Prostate gland (tissue), 2 donors: ENCODE results near the gene KCNG2. TPM values are rescaled to one million over a fixed set of nuclear protein-coding genes. Genes with fewer than 3 reads are reported as not detected.

Experiments
- DNase-seq: peaks from one replicate; pipeline ENCODE4 v3.0.0-alpha.2; 2019; ENCODE audit warnings: low spot score
- H3K27ac ChIP-seq, 2 donors: fragments of 200-600 bp; sonication (generic); 2 replicates each; pipeline ENCODE4 v1.5.1; 2017 to 2019
- H3K27me3 ChIP-seq: fragments of 200-600 bp; sonication (generic); replicated peaks from 2 replicates; pipeline ENCODE4 v1.5.1; 2019; ENCODE audit not compliant: insufficient read depth
- H3K36me3 ChIP-seq, 2 donors: fragments of 200-600 bp; sonication (generic); 1 replicate in 1 of 2; 2 replicates in 1 of 2; pipeline versions ENCODE4 v1.5.1 to v1.8.1; 2017 to 2019
- H3K4me1 ChIP-seq: fragments of 200-600 bp; sonication (generic); replicated peaks from 2 replicates; pipeline ENCODE4 v1.5.1; 2019
- H3K4me3 ChIP-seq, 2 donors: fragments of 200-600 bp; sonication (generic); 2 replicates each; pipeline ENCODE4 v1.5.1; 2017 to 2019
- H3K9me3 ChIP-seq: fragments of 200-600 bp; sonication (generic); 2 replicates; pipeline ENCODE4 v1.5.1; 2017
- CTCF ChIP-seq, 4 experiments: fragments of 200-600 bp in 2 of 4; fragments of 450-650 bp in 2 of 4; sonication (generic) in 2 of 4; IDR thresholded peaks; 1 replicate in 3 of 4; 2 replicates in 1 of 4; pipeline ENCODE4 v1.5.1; 2016 to 2019; ENCODE audit warnings: antibody characterized with exemption in 4 of 4, mild to moderate bottlenecking in 2 of 4, moderate library complexity in 2 of 4
- POLR2A ChIP-seq: fragments of 450-650 bp; IDR thresholded peaks from one replicate; pipeline ENCODE4 v1.6.1; 2016; ENCODE audit warnings: antibody characterized with exemption, mild to moderate bottlenecking
- POLR2AphosphoS5 ChIP-seq: sonication (generic); formaldehyde crosslinking; IDR thresholded peaks from one replicate; pipeline ENCODE4 v1.6.1; 2017; ENCODE audit warnings: antibody characterized with exemption
- WGBS: methylation state at CpG from one replicate; pipeline ENCODE4 v1.1.5; 2018; 5-methylcytosine and 5-hydroxymethylcytosine counted together
- intact Hi-C: fragments of 100-400 bp; cut with DNase I; formaldehyde crosslinking; loops from one replicate; pipeline ENCODE4 v1.14.2; 2022
- total RNA-seq, 2 donors: library from RNA; depleted of rRNA; stranded (reverse); fragments of >200 nt; gene quantifications; one replicate each; pipeline ENCODE4 v1.1.0, GENCODE V29; 2016

KCNG2 gene
- total RNA-seq, 2 donors from 2014 or later: 3.7 TPM; not detected in 1

DNA sequence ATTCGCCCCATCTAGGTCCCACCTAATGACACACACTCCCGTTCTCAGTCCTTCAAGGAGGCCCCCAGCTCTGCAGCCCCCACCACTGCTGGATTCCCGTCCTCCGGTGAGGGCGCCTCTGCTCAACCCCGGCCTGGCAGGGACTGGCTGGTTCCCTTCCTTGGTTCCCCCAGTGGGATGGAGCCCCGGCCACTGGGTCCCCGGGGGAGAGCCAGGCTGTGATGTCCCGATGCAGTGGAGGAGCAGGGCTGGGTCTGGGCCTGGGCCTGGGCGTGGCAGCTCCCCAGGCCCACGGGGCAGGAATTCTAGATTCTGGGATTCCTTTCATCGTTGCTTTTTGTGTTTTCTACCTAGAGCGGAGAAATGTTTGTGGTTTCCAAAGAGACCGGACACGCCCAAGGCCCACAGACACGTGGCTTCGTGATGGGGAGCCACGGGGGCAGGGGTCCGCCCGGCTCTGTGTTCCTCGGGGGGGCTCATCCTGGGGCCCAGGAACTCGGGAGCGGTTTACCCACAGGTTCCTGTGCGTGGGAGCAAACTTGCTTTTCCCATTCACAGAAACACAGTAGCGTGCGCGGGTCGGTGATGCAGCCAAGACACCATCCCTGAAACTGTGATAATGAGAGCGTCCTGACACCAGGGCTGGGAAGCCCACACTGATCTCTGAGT, 86.7 kb downstream of the KCNG2 start:
- H3K36me3 ChIP-seq: no peaks in the 10 kb centered on the region
- H3K4me3 ChIP-seq: no peak overlapping the region
- H3K27me3 ChIP-seq: no peaks in the 10 kb centered on the region
- no peaks in the 10 kb centered on the region for H3K4me1 ChIP-seq
- WGBS: 77% methylated on average over 29 of the region's 29 CpGs
- intact Hi-C loops: no loop called here
- no peak for DNase-seq
- TF ChIP-seq POLR2A (no peak), POLR2AphosphoS5 (no peak), CTCF (IDR thresholded peaks at IDR 0.05) (no peak)
- no peaks in the 10 kb centered on the region for H3K9me3 ChIP-seq
- H3K27ac ChIP-seq: no peak overlapping the region

GRCh38 chr18:79884963-79885728, 87.4 kb downstream of the KCNG2 start:
- Histone ChIP-seq H3K9me3 (no peaks in the 10 kb centered on the region), H3K27me3 (no peaks in the 10 kb centered on the region), H3K36me3 (no peaks in the 10 kb centered on the region), H3K4me1 (no peaks in the 10 kb centered on the region), H3K27ac (no peak overlapping the region), H3K4me3 (no peak overlapping the region)
- no peak for TF ChIP-seq CTCF (IDR thresholded peaks at IDR 0.05)
- no peak for TF ChIP-seq POLR2AphosphoS5
- no peak for TF ChIP-seq POLR2A
- no peak for DNase-seq
- intact Hi-C loops: no loop called here
- WGBS: 72% methylated on average over 25 of the region's 25 CpGs

DNA sequence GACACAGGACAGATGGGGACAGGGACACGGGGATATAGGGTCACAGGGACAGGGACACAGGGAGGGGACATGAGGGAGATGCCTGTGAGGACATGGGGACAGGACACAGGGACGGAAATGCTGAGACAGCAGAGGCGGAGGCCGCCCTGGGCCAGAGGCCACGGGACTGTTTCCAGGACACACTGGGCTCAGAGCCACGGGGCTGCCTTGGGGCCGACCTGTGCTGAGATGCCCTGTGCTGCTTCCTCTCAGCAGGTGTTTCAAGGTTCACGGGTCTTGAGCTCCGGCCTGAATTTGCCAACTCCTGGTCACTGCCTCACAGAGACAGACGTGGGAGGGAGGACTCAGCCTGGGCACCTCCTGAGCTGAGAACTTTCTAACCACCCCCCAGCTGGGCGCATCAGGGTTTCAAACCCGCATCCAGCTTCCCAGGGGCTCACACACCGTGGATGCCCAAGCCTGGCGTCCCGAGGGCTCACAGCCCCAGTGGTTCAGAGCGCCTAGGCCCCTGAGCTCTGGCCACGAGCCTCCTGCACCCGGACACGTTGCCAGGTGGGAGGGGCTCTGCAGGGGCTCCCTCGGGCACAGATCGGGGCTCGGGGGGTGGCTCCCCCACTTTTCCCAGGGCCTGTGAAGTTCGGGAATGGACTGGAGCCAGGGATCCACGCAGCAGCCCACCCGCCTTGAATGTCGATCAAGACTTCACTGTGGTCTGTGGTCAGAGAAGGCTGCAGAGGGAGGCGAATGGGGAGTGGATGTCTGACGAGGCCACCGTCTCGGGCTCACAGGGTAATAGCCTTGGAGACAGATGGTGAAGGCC, 89.7 kb downstream of the KCNG2 start:
- TF ChIP-seq POLR2AphosphoS5: no peak
- no peak for TF ChIP-seq POLR2A
- no peak for TF ChIP-seq CTCF (IDR thresholded peaks at IDR 0.05)
- Histone ChIP-seq H3K36me3 (no peaks in the 10 kb centered on the region), H3K4me3 (no peak overlapping the region), H3K4me1 (no peaks in the 10 kb centered on the region), H3K27me3 (no peaks in the 10 kb centered on the region), H3K27ac (no peak overlapping the region), H3K9me3 (no peaks in the 10 kb centered on the region)
- 89% methylated on average over 30 of the region's 30 CpGs for WGBS
- intact Hi-C loops: no loop called here
- no peak for DNase-seq

GRCh38 chr18:79888016-79888415, 90.3 kb downstream of the KCNG2 start:
- WGBS: 94% methylated on average over 15 of the region's 16 CpGs
- intact Hi-C loops: no loop called here
- H3K27ac ChIP-seq: no peak overlapping the region
- no peaks in the 10 kb centered on the region for H3K9me3 ChIP-seq
- TF ChIP-seq POLR2AphosphoS5 (no peak), CTCF (IDR thresholded peaks at IDR 0.05) (no peak), POLR2A (no peak)
- no peaks in the 10 kb centered on the region for H3K36me3 ChIP-seq
- H3K4me1 ChIP-seq: no peaks in the 10 kb centered on the region
- no peak for DNase-seq
- no peaks in the 10 kb centered on the region for H3K27me3 ChIP-seq
- no peak overlapping the region for H3K4me3 ChIP-seq
